A549 (cell line): ENCODE measurements around the gene OR4D10.

ENCODE experiments used
- BHLHE40 ChIP-seq: IDR thresholded peaks from 2 replicates; pipeline ENCODE4 v1.6.1; 2012; ENCODE audit warnings: low read depth, low read length, inconsistent platforms
- CEBPB ChIP-seq, 2 experiments: fragments of >200 bp in 1 of 2; sonication (Bioruptor Twin) in 1 of 2; formaldehyde crosslinking in 1 of 2; IDR thresholded peaks; 2 replicates each; pipeline ENCODE4 v1.6.1; 2012 to 2016
- CHD2 ChIP-seq: fragments of 150-350 bp; IDR thresholded peaks from 2 replicates; pipeline ENCODE4 v1.6.1; 2014; ENCODE audit warnings: low read length; ENCODE audit not compliant: partially characterized antibody
- HDAC2 ChIP-seq: fragments of 200-600 bp; sonication (generic); IDR thresholded peaks from 2 replicates; pipeline ENCODE4 v1.6.1; 2016
- JUN ChIP-seq, 2 experiments: fragments of >200 bp; sonication (Bioruptor Twin); formaldehyde crosslinking; IDR thresholded peaks; 2 replicates in 1 of 2; 3 replicates in 1 of 2; pipeline ENCODE4 v1.6.1; 2016 to 2017
- NR3C1 ChIP-seq: fragments of >200 bp; sonication (Bioruptor Twin); formaldehyde crosslinking; IDR thresholded peaks from 3 replicates; pipeline ENCODE4 v1.6.1; 2017
- POLR2A ChIP-seq: IDR thresholded peaks from 2 replicates; pipeline ENCODE4 v1.6.1; 2012; ENCODE audit warnings: mild to moderate bottlenecking, low read length
- RAD21 ChIP-seq, 2 experiments: fragments of >200 bp in 1 of 2; sonication (Bioruptor Twin) in 1 of 2; formaldehyde crosslinking in 1 of 2; IDR thresholded peaks in 1 of 2; conservative IDR thresholded peaks in 1 of 2; 2 replicates in 1 of 2; 3 replicates in 1 of 2; pipeline ENCODE4 v1.6.1; 2012 to 2018; ENCODE audit warnings: inconsistent platforms in 1 of 2
- REST ChIP-seq: fragments of 200-600 bp; sonication (generic); IDR thresholded peaks from 2 replicates; pipeline ENCODE4 v1.6.1; 2016; ENCODE audit warnings: antibody characterized with exemption, mild to moderate bottlenecking, moderate library complexity
- SMC3 ChIP-seq: fragments of >200 bp; sonication (Bioruptor Twin); formaldehyde crosslinking; IDR thresholded peaks from 3 replicates; pipeline ENCODE4 v1.6.1; 2018; ENCODE audit warnings: inconsistent platforms
- ZC3H11A ChIP-seq: fragments of 450-650 bp; IDR thresholded peaks from 2 replicates; pipeline ENCODE4 v1.6.1; 2014; ENCODE audit warnings: antibody characterized with exemption, mild to moderate bottlenecking
- TF ChIP-seq, protein P1 (sequence below): fragments of >200 bp; sonication (Bioruptor Twin); formaldehyde crosslinking; IDR thresholded peaks from 3 replicates; pipeline ENCODE4 v1.5.1; 2016
- TF ChIP-seq, protein P2 (sequence below): fragments of 250-450 bp; sonication (Bioruptor Pico); IDR thresholded peaks from 2 replicates; pipeline ENCODE4 v1.5.0; 2021; ENCODE audit warnings: mild to moderate bottlenecking, moderate library complexity, borderline replicate concordance
- TF ChIP-seq, protein P3 (sequence below): IDR thresholded peaks from 2 replicates; pipeline ENCODE4 v1.6.1; 2012; ENCODE audit warnings: low read depth, borderline replicate concordance

DNA sequence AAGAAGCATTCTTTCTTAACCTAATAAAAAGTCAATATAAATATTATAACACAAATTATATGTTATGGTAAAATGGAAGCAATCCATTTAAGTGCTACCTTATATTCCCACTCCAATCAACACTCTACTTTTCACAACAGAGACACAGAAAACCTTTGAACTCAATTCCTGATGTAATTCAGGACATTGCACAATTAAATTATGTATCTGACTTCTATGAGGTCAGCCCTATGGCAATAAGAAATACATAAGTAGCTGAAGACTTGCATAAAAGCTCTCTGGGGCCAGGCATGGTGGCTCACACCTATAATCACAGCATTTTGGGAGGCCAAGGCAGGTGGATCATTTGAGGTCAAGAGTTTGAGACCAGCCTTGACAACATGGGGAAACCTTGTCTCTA, 6.8 kb downstream of the OR4D10 start:
- TF ChIP-seq HDAC2 (no peak), NR3C1 (no peak), ZC3H11A (no peak), SMC3 (no peak), BHLHE40 (no peak), POLR2A (no peak), CEBPB (IDR thresholded peaks at IDR 0.05) (no peak), JUN (IDR thresholded peaks at IDR 0.05) (no peak), REST (no peak), CHD2 (no peak), RAD21 (conservative IDR thresholded peaks at IDR 0.05 in 1 of 2, IDR thresholded peaks at IDR 0.05 in 1 of 2) (no peak)
- TF ChIP-seq, protein P1, sequence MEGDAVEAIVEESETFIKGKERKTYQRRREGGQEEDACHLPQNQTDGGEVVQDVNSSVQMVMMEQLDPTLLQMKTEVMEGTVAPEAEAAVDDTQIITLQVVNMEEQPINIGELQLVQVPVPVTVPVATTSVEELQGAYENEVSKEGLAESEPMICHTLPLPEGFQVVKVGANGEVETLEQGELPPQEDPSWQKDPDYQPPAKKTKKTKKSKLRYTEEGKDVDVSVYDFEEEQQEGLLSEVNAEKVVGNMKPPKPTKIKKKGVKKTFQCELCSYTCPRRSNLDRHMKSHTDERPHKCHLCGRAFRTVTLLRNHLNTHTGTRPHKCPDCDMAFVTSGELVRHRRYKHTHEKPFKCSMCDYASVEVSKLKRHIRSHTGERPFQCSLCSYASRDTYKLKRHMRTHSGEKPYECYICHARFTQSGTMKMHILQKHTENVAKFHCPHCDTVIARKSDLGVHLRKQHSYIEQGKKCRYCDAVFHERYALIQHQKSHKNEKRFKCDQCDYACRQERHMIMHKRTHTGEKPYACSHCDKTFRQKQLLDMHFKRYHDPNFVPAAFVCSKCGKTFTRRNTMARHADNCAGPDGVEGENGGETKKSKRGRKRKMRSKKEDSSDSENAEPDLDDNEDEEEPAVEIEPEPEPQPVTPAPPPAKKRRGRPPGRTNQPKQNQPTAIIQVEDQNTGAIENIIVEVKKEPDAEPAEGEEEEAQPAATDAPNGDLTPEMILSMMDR = no peak
- TF ChIP-seq, protein P2, sequence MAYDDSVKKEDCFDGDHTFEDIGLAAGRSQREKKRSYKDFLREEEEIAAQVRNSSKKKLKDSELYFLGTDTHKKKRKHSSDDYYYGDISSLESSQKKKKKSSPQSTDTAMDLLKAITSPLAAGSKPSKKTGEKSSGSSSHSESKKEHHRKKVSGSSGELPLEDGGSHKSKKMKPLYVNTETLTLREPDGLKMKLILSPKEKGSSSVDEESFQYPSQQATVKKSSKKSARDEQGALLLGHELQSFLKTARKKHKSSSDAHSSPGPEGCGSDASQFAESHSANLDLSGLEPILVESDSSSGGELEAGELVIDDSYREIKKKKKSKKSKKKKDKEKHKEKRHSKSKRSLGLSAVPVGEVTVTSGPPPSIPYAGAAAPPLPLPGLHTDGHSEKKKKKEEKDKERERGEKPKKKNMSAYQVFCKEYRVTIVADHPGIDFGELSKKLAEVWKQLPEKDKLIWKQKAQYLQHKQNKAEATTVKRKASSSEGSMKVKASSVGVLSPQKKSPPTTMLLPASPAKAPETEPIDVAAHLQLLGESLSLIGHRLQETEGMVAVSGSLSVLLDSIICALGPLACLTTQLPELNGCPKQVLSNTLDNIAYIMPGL (CRISPR knock-in tag) = no peak
- TF ChIP-seq, protein P3, sequence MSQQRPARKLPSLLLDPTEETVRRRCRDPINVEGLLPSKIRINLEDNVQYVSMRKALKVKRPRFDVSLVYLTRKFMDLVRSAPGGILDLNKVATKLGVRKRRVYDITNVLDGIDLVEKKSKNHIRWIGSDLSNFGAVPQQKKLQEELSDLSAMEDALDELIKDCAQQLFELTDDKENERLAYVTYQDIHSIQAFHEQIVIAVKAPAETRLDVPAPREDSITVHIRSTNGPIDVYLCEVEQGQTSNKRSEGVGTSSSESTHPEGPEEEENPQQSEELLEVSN = no peak
